ENCODE measurements around the gene IL4R.

DNA sequence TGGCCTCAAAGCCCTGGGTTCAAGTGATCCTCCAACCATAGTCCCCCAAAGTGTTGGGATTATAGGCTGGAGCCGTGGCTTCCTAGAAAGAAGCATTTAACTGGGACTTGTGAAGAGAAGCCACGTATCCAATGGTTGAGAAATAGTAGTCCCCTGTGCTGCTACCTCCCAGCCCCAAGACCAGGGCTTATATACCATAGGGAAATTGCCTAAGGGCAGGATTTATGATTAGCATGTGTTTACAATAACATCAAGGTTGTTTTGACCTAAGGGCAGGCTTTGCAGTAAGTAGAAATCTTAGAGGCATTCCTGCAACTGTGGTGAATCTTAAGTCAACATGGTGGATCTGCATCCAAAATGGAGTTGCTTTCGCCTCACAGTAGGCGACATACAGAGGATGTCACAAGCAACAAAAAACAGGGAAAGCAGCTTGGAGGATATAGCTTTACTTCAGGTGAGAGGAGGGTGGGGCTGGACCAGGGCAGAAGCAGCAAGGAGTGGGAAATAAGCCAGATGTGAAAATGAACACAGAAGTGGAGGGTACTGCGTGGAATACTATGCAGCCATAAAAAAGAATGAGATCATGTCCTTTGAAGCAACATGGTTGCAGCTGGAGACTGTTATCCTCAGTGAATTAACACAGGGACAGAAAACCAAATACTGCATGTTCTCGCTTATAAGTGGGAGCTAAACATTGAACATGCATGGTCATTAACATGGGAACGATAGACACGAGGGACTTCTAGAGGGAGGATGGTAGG lies 26.5 kb upstream of the IL4R start:
- TF ChIP-seq POLR2AphosphoS5 (IDR thresholded peaks at IDR 0.05) = no peak
- TF ChIP-seq CTCF (IDR thresholded peaks at IDR 0.05; ENCODE audit: poor library complexity, severe bottlenecking) = no peak
- no peak for TF ChIP-seq REST (IDR thresholded peaks at IDR 0.05; ENCODE audit: borderline replicate concordance)
- TF ChIP-seq EZH2 (IDR thresholded peaks at IDR 0.05; ENCODE audit: borderline replicate concordance, insufficient read depth, low read length, poor library complexity, severe bottlenecking) = no peak
- no peak for TF ChIP-seq SMC3 (conservative IDR thresholded peaks at IDR 0.05; ENCODE audit: poor library complexity)
- no peak for TF ChIP-seq EP300 (conservative IDR thresholded peaks at IDR 0.05; ENCODE audit: poor library complexity, severe bottlenecking)
- TF ChIP-seq TAF1 (IDR thresholded peaks at IDR 0.05; ENCODE audit: low read depth) = no peak
- TF ChIP-seq RAD21 (conservative IDR thresholded peaks at IDR 0.05) = no peak
